SK-N-SH (cell line): Measurements from ENCODE around the gene SUN2.

Experiments
- CTCF ChIP-seq: fragments of 200-600 bp; sonication (generic); IDR thresholded peaks from 2 replicates; pipeline ENCODE4 v1.6.1; 2017; ENCODE audit warnings: antibody characterized with exemption, mild to moderate bottlenecking, moderate library complexity
- PBX3 ChIP-seq: IDR thresholded peaks from 2 replicates; pipeline ENCODE4; 2012
- TF ChIP-seq, protein P1 (sequence below): fragments of 150-350 bp; IDR thresholded peaks from 2 replicates; pipeline ENCODE4 v1.6.1; 2017; ENCODE audit warnings: antibody characterized with exemption, low read length, low read depth, borderline replicate concordance
- TF ChIP-seq, protein P2 (sequence below): IDR thresholded peaks from 2 replicates; pipeline ENCODE4 v1.4.0; 2012; ENCODE audit warnings: low read depth, borderline replicate concordance
- TF ChIP-seq, protein P3 (sequence below): IDR thresholded peaks from 2 replicates; pipeline ENCODE4 v1.4.0; 2012; ENCODE audit warnings: low read depth

DNA sequence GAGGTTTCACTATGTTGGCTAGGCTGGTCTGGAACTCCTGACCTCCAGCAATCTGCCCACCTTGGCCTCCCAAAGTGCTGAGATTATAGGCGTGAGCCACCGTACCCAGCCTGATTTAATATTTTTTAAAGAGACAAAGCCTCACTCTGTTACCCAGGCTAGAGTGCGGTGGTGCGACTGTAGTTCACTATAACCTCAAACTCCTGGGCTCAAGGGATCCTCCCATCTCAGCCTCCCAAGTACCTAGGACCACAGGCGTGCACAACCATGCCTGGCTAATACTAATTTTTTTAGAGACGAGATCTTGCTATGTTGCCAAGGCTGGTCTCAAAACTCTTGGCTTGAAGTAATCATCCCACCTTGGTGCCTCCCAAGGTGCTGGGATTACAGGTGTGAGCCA lies 36.6 kb downstream of the SUN2 start:
- TF ChIP-seq, protein P1, sequence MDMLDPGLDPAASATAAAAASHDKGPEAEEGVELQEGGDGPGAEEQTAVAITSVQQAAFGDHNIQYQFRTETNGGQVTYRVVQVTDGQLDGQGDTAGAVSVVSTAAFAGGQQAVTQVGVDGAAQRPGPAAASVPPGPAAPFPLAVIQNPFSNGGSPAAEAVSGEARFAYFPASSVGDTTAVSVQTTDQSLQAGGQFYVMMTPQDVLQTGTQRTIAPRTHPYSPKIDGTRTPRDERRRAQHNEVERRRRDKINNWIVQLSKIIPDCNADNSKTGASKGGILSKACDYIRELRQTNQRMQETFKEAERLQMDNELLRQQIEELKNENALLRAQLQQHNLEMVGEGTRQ, result no peak
- no peak for TF ChIP-seq CTCF
- TF ChIP-seq, protein P2, sequence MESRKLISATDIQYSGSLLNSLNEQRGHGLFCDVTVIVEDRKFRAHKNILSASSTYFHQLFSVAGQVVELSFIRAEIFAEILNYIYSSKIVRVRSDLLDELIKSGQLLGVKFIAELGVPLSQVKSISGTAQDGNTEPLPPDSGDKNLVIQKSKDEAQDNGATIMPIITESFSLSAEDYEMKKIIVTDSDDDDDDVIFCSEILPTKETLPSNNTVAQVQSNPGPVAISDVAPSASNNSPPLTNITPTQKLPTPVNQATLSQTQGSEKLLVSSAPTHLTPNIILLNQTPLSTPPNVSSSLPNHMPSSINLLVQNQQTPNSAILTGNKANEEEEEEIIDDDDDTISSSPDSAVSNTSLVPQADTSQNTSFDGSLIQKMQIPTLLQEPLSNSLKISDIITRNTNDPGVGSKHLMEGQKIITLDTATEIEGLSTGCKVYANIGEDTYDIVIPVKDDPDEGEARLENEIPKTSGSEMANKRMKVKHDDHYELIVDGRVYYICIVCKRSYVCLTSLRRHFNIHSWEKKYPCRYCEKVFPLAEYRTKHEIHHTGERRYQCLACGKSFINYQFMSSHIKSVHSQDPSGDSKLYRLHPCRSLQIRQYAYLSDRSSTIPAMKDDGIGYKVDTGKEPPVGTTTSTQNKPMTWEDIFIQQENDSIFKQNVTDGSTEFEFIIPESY, result no peak
- TF ChIP-seq PBX3, result no peak
- TF ChIP-seq, protein P3, sequence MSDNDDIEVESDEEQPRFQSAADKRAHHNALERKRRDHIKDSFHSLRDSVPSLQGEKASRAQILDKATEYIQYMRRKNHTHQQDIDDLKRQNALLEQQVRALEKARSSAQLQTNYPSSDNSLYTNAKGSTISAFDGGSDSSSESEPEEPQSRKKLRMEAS, result no peak
